Kidney (tissue), 14 donors: ENCODE measurements around the gene RAC3. TPM values are rescaled to one million over a fixed set of nuclear protein-coding genes. Genes with fewer than 3 reads are reported as not detected.
A peak's percentile ranks its signal among the peaks of the same experiment; 100 is the strongest.

Source experiments
- DNase-seq, 5 donors: peaks; one replicate each; pipeline ENCODE4 v3.0.0-alpha.2; 2013 to 2020
- FAIRE-seq: peaks from 2 replicates; lab custom pipeline; 2012; peaks lifted over from hg19 to GRCh38; lab: Jason Lieb, UNC
- H3K27ac ChIP-seq, 2 donors: one replicate each; pipeline ENCODE4 v1.7.0; 2013; ENCODE audit warnings: low read depth in 2 of 2, low read length in 2 of 2, inconsistent platforms in 1 of 2
- H3K27me3 ChIP-seq: one replicate; pipeline ENCODE4 v1.7.1; 2013; ENCODE audit warnings: low read length, inconsistent platforms; ENCODE audit not compliant: control insufficient read depth, insufficient read depth
- H3K36me3 ChIP-seq, 3 donors: one replicate each; pipeline versions ENCODE4 v1.7.0 to v1.7.1; 2013; ENCODE audit warnings: low read length in 3 of 3, control low read depth in 1 of 3, inconsistent platforms in 1 of 3; ENCODE audit not compliant: insufficient read depth in 3 of 3, control insufficient read depth in 2 of 3
- H3K4me1 ChIP-seq, 3 donors: one replicate each; pipeline versions ENCODE4 v1.7.0 to v1.7.1; 2013; ENCODE audit warnings: low read length in 3 of 3, inconsistent platforms in 1 of 3, low read depth in 1 of 3; ENCODE audit not compliant: control insufficient read depth in 2 of 3, insufficient read depth in 2 of 3
- H3K4me3 ChIP-seq, 3 donors: one replicate each; pipeline versions ENCODE4 v1.7.0 to v1.8.1; 2013; ENCODE audit warnings: low read length in 3 of 3, control low read depth in 1 of 3, inconsistent platforms in 1 of 3
- H3K9ac ChIP-seq, 3 donors: one replicate each; pipeline versions ENCODE4 v1.7.0 to v1.7.1; 2013; ENCODE audit warnings: low read length in 3 of 3, control low read depth in 1 of 3, inconsistent platforms in 1 of 3
- H3K9me3 ChIP-seq, 3 donors: one replicate each; pipeline versions ENCODE4 v1.7.0 to v1.7.1; 2013; ENCODE audit warnings: low read length in 3 of 3, control low read depth in 1 of 3, inconsistent platforms in 1 of 3; ENCODE audit not compliant: control insufficient read depth in 2 of 3, insufficient read depth in 1 of 3
- CTCF ChIP-seq: IDR thresholded peaks from 3 replicates; pipeline ENCODE4 v1.5.1; 2012; ENCODE audit warnings: mild to moderate bottlenecking, moderate library complexity, borderline replicate concordance; ENCODE audit not compliant: insufficient read depth; ENCODE audit errors: extremely low read depth
- intact Hi-C: fragments of 100-400 bp; cut with DNase I; formaldehyde crosslinking; loops from one replicate; pipeline ENCODE4 v1.11.1; 2022
- polyA plus RNA-seq: library from polyadenylated mRNA; stranded (reverse); fragments of 350-450 nt; fragmentation: Illumina TruSeq; extraction: RNeasy Lipid Tissue Mini Kit (QIAGEN cat#74804); gene quantifications from one replicate; pipeline ENCODE4 v1.2.3, GENCODE V29; 2014; ENCODE audit warnings: low read depth, low replicate concordance; ENCODE audit not compliant: insufficient read depth
- total RNA-seq: library from RNA; stranded (reverse); fragmentation: NEBNext Ultra II Directional; extraction: Animal tissue kit (Norgen Biotek cat#: 25700); gene quantifications from one replicate; pipeline ENCODE4 v1.2.1, GENCODE V29; 2021
- donor health status: control.
- donor health status: control.
- donor health status: control.
- donor health status: control.
- donor health status: control.
- donor health status: DM: yes; HTN: yes; CAD: no.
- donor health status: Normal renal cell carcinoma (clear cell type).

RAC3 gene
- total and polyA plus RNA-seq, 2 donors from 2014 or later: 2.6 to 13.1 TPM

DNA sequence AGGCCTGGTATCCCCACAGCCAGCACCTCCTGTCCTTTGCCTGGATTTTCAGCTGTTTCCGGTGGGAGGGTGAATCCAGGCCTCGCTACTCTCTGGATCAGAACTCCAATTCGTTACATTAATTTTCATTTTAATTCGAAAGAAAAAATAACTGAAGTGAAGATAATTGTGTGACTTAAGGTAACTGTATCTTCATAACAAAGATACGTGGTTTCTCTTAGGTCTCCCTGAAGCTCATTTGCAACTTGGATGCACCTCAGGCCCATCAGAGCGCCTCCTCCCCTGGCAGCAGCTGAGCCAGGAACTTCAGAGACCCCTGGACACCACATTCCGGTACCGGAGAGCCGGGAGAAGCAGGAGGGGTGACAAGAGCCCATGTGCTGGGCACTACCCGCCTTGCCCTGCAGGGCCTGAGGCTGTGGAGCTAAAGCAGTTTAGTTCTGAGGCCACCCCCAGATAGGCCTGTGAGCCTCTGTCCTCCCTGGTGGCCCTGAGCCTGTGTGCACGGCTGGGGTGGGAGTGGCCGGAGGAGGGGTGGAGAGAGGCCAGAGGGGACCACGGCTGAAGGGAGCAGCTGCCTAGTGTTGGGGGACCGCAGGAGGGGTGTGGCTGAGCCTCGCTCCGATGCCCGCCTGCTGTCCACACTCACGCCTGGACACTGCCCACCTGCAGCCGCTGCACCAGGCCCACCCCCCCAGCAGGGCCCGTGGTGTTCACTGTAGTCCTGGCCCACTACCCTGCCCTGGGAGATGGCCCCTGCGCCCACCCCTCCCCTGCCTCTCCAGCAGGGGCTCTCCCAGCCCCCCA is 45.5 kb downstream of the RAC3 start:
- Histone ChIP-seq H3K27ac (no peak overlapping the region), H3K4me3 (no peak overlapping the region)

DNA sequence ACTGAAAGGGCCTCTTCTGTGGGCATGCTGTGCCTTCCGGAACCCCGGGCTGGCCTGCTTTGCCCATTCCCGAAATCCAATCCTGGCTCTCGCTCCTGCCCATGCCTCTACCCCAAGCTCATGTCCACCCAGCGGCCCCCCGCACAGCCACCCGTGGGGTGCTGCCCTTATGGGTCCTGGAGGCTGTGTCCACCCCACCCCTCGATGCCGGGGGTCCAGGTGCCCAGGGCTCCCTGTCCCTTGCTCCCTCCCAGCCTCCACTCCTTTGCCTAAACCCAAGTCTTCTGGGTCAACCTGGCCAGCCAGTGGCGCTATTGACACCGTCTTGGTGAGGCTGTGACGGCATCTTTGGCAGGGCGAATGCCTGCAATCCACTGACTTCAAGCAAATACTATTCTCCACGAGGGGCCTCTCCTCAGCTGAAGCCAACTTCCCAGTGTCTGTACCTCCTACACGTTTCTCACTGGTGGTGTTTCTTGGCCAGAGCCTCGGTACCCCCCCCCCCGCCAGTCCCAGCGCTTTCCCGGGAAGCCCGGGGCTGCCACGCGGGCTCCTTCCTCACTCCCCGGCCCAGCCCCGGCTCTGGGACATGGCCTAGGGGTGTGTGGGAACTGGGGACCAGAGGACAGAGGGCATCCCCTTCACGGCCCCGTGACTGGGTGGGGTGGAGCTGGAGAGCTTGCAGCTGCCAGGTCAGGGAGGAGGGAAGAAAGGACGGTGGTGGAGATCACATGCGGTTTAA is 46.3 kb downstream of the RAC3 start:
- no peaks in the 10 kb centered on the region for H3K9me3 ChIP-seq
- peaks cover 0 to 2% (median 2%) of the 10 kb centered on the region in 3 donors for H3K36me3 ChIP-seq
- no peak overlapping the region for H3K9ac ChIP-seq
- no peak overlapping the region for H3K4me3 ChIP-seq
- no peaks in the 10 kb centered on the region for H3K27me3 ChIP-seq
- DNase-seq (no peak), FAIRE-seq (no peak)
- intact Hi-C loops: no loop called here
- no peaks in the 10 kb centered on the region for H3K4me1 ChIP-seq
- H3K27ac ChIP-seq: no peak overlapping the region
- no peak for TF ChIP-seq CTCF

More for the DNA sequence above, 45.5 kb downstream of the RAC3 start:
- intact Hi-C loops: no loop called here
- no peak overlapping the region for H3K9ac ChIP-seq
- DNase-seq (peak in 2 of 5 donors; percentile 49 to 61), FAIRE-seq (no peak)
- no peaks in the 10 kb centered on the region for H3K4me1 ChIP-seq
- no peaks in the 10 kb centered on the region for H3K27me3 ChIP-seq
- H3K36me3 ChIP-seq: peaks cover 0 to 2% (median 0%) of the 10 kb centered on the region in 3 donors
- no peaks in the 10 kb centered on the region for H3K9me3 ChIP-seq
- no peak for TF ChIP-seq CTCF

DNA sequence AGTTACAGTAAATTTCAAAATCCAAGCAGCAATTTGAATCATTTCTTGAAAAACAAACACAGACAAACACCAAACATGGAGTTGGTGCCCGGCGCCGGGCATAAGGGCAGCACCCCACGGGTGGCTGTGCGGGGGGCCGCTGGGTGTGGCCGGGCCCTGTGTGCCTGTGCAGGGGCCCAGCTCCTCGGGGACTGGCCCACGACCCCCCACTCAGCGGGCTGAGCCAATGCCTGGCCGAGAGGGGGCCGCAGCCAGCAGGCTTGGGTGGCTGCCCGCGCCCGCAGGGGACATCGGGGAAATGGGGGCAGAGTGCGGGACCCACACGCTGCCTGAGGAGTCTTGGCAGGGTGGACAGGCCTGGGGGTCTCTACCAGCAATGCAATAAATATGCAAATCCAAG is 47.0 kb downstream of the RAC3 start:
- no peak overlapping the region for H3K9ac ChIP-seq
- no peak overlapping the region for H3K4me3 ChIP-seq
- intact Hi-C loops: no loop called here
- peaks cover 0 to 8% (median 2%) of the 10 kb centered on the region in 3 donors for H3K36me3 ChIP-seq
- H3K27ac ChIP-seq: no peak overlapping the region
- no peaks in the 10 kb centered on the region for H3K27me3 ChIP-seq
- no peak for TF ChIP-seq CTCF
- no peaks in the 10 kb centered on the region for H3K4me1 ChIP-seq
- H3K9me3 ChIP-seq: no peaks in the 10 kb centered on the region
- FAIRE-seq (no peak), DNase-seq (no peak)
